NCI-H2227 treated with DMSO at 0.1 percent for 48 hours (cell line): ENCODE data around the gene RNU5B-1.

Experiments used
- DNase-seq: peaks from one replicate; lab custom pipeline; 2025; lab: John Stamatoyannopoulos, UW

RNU5B-1 gene

DNA sequence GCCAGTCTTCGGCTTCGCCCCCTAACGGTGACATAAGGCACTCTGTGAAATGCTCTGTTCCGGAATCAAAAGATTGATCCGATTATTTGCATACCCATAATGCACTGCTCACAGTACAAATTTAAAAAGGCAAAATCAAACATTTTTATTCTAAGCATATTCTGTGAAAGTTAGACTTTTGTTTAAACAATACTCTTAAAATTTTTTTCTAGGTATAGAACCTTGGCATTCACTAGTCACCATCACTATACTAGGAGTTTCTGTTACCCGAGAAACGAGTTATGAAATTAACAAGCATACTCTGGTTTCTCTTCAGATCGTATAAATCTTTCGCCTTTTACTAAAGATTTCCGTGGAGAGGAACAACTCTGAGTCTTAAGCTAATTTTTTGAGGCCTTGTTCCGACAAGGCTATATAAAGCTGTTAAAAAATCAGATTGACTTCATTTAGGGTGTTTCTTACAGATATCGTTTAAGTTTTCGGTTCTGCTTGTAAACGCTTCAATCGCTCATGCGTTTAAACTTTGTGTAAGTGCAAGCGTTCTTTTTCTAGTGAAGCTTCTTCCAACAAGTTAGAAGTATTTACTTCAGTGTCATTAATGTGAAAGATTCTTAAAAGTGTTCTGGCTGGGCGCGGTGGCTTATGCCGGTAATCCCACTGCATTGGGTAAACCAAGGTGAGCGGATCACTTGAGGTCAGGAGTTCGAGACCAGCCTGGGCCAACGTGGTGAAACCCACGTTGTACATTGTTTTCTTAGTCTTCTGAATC is at the start of gene RNU5B-1:
TSS of gene RNU5B-1 (plus strand) at position 297 of the 769 bp plus-strand sequence.
- DNase-seq, result peak; percentile 96

GRCh38 chr15:65254758-65255157 is 49.7 kb upstream of the RNU5B-1 start:
- no peak for DNase-seq

- DNase-seq, result no peak
Observed at GRCh38 chr15:65255486-65256140, 48.9 kb upstream of the RNU5B-1 start.

- no peak for DNase-seq
Observed at GRCh38 chr15:65258375-65259262, 45.9 kb upstream of the RNU5B-1 start.

GRCh38 chr15:65259367-65259797 is 45.1 kb upstream of the RNU5B-1 start:
- no peak for DNase-seq

- no peak for DNase-seq
Observed at GRCh38 chr15:65260968-65261367, 43.5 kb upstream of the RNU5B-1 start.

GRCh38 chr15:65263313-65263712 is 41.2 kb upstream of the RNU5B-1 start:
- DNase-seq, result no peak

GRCh38 chr15:65264863-65265430 is 39.5 kb upstream of the RNU5B-1 start:
- DNase-seq, result no peak

DNA sequence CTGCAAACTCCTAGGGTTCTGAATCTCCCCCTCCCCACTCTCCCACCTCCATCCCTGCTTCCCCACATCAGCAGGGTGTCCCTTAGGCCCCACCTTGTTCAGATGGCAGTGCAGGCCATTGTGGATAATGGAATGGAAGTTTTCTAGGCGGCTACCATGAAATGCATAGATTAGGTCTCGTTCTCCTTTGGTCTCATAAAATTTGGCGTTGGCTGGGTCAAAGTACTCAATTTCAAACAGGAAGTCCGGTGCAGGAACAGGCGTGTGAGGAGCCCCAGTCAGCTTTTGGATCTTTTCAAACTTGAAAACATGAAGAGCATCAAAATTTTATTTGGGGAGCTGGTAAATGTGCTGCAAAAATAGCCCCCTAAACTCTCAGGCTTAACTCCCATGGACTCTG is 38.0 kb upstream of the RNU5B-1 start:
- DNase-seq, result no peak

GRCh38 chr15:65268411-65268810 is 36.1 kb upstream of the RNU5B-1 start:
- no peak for DNase-seq

DNA sequence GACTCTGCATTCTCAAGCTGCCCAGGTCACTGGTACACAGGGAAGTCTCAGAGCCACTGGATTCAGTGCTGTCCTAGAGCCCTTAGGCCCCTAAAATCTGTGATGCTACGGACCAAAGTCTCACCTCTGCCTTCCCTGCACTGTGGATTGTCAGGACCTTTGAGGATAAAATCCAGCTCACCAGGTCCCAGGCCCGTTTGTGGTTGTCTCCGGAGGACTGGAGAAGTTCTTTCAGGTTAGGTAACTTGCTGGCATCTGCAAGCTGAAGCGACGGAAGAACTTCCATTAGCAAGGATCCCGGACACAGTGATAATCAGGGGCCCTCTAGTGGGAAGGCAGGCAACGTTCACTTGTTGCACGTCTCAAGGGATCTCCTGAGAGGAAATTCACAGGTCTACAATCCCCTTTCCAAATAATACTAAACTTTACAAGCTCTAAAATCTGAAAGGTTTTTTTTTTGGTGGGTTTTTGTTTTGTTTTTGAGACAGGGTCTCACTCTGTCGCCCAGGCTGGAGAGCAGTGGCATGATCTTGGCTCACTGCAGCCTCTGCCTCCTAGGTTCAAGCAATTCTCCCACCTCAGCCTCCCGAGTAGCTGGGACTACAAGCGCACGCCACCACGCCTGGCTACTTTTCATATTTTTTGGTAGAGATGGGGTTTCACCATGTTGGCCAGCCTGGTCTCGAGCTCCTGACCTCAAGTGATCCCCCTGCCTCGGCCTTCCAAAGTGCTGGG is 33.5 kb upstream of the RNU5B-1 start:
- DNase-seq, result peak; percentile 22

- DNase-seq, result no peak
Observed at GRCh38 chr15:65275104-65275727, 29.3 kb upstream of the RNU5B-1 start.

- no peak for DNase-seq
Observed at GRCh38 chr15:65275728-65276126, 28.8 kb upstream of the RNU5B-1 start.

- DNase-seq, result no peak
Observed at GRCh38 chr15:65277015-65277414, 27.5 kb upstream of the RNU5B-1 start.

GRCh38 chr15:65278480-65278879 is 26.0 kb upstream of the RNU5B-1 start:
- no peak for DNase-seq

DNA sequence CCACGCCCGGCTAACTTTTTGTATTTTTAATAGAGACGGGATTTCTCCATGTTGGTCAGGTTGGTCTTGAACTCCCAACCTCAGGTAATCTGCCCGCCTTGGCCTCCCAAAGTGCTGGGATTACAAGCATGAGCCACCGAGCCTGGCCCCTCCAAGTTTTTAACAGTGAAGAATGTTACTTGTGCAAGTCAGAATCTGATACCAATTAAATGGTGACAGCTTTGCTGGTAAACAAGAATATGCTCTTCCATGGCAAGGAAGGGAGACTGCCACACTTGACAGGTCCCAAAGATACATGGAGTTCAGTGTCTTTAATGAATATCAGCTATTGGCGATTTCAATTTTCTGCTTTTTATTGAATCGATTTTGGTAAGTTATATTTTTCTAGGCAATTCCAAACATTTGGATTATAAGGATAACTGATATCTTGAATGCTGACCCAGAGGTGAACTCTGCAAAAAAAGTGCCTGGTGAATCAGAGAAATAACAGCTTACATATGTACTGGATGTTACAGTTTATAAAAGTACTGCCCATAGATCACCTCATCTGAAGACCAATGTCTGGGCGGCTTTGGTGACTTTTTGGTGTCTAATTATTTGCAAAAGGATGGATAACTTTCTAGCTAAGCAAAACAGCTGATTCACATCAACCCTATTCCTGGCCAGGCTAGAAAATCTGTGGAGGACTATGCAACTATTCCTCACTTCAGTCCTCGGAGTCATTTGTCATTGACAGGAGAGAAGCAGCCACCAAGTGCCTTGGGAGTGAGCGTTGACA is 19.0 kb upstream of the RNU5B-1 start:
- no peak for DNase-seq

- peak; percentile 10 for DNase-seq
Observed at GRCh38 chr15:65286069-65286703, 18.3 kb upstream of the RNU5B-1 start.

DNA sequence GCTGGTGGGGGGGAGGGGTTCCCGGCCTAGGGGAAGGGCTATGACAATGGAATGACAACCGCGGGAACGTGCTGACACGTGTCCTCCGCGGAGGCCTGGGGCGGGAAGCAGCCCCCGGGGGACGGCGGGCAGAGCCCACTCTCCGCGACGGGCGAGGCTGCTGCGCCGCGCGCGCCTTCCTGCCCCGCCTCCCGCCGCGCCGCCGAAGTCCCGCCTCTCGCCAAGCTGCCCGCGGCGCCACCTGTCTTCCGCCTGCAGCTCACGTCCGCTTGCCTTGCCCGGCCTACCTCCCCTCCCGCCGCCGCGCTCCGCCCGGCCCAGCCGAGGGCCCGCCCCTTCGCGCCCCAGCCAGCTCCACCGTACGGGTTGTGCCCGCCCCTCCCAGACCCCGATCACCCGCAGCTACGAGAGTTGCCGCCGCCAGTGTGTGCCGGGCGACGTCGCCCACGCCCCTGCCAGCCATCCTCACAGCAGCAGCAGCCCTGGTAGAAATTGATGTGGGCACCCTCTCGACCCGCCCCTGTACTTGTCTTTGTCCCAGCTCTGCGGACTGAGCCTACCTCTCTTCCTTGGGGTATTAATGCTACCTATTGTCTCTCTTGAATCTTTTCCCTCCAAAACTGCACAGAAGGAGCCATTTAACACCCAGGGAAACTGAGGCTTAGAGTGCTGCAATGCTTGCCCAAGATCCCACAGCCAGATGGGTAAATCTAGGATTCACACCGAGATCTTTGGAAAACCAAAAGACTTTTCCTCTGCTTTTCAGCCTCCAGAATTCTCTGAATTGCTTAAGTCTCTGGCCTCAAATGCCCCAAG is 17.6 kb upstream of the RNU5B-1 start, which contains the start of gene PARP16:
TSS of gene PARP16 (minus strand) at position 180 of the 816 bp plus-strand sequence. CDS start 457 bp downstream, outside the sequence.
- DNase-seq, result peak; percentile 85

DNA sequence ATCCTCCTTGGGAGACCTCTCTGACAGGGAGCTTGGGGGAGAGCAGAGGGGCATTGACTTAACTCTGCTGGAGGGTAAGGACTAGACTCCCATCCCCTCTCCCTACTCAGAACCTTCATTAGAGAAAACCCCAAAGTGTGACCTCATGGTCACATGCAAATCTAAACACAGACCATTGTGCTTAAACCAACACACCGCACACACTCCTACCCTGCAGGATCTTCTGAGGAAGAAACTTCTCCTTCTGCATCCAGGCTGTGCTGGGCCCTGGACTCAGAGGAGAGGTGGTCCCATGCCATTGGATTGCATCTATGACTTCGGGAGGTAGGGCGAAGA is 17.0 kb upstream of the RNU5B-1 start:
- no peak for DNase-seq
